Smooth muscle cell (in vitro differentiated cells): ENCODE results near the gene ASXL3. TPM values are rescaled to one million over a fixed set of nuclear protein-coding genes. Genes with fewer than 3 reads are reported as not detected.

ENCODE experiments used
- DNase-seq: peaks from one replicate; lab custom pipeline; 2025; ENCODE audit not compliant: unreplicated experiment; lab: John Stamatoyannopoulos, UW
- H2AFZ ChIP-seq: fragments of 200-600 bp; sonication (generic); 2 replicates; pipeline ENCODE4 v1.6.0; 2016; ENCODE audit warnings: antibody characterized with exemption, low read depth, mild to moderate bottlenecking
- H3F3A ChIP-seq: fragments of 200-600 bp; sonication (generic); 2 replicates; pipeline ENCODE4 v1.6.0; 2017; ENCODE audit warnings: antibody characterized with exemption, low read depth
- H3K27ac ChIP-seq: fragments of 200-600 bp; sonication (generic); 2 replicates; pipeline ENCODE4 v1.5.1; 2016; ENCODE audit warnings: low read depth, mild to moderate bottlenecking
- H3K27me3 ChIP-seq: fragments of 200-600 bp; sonication (generic); 2 replicates; pipeline ENCODE4 v1.6.1; 2016; ENCODE audit warnings: low read depth, mild to moderate bottlenecking
- H3K36me3 ChIP-seq: fragments of 200-600 bp; sonication (generic); 2 replicates; pipeline ENCODE4 v1.5.1; 2016; ENCODE audit warnings: low read depth
- H3K4me1 ChIP-seq: fragments of 200-600 bp; sonication (generic); 2 replicates; pipeline ENCODE4 v1.5.1; 2016; ENCODE audit warnings: low read depth
- H3K4me2 ChIP-seq: fragments of 200-600 bp; sonication (generic); 2 replicates; pipeline ENCODE4 v1.6.0; 2016; ENCODE audit warnings: mild to moderate bottlenecking
- H3K4me3 ChIP-seq: fragments of 200-600 bp; sonication (generic); 2 replicates; pipeline ENCODE4 v1.5.1; 2016; ENCODE audit warnings: mild to moderate bottlenecking
- H3K79me2 ChIP-seq: fragments of 200-600 bp; sonication (generic); 2 replicates; pipeline ENCODE4 v1.6.0; 2016; ENCODE audit warnings: low read depth, mild to moderate bottlenecking
- H3K9ac ChIP-seq: fragments of 200-600 bp; sonication (generic); 2 replicates; pipeline ENCODE4 v1.6.0; 2016; ENCODE audit warnings: low read depth
- H3K9me3 ChIP-seq: fragments of 200-600 bp; sonication (generic); replicated peaks from 2 replicates; pipeline ENCODE4 v1.5.1; 2016; ENCODE audit warnings: low read depth
- H4K20me1 ChIP-seq: fragments of 200-600 bp; sonication (generic); 2 replicates; pipeline ENCODE4 v1.6.0; 2016; ENCODE audit warnings: low read depth
- WGBS: methylation state at CpG from one replicate; pipeline ENCODE4 v1.1.7; 2016; ENCODE audit warnings: low lambda C conversion rate; 5-methylcytosine and 5-hydroxymethylcytosine counted together
- polyA plus RNA-seq: library from polyadenylated mRNA; unstranded; fragments of >200 nt; fragmentation: Nextera tagmentation; extraction: Ambion mirVana; gene quantifications from 2 replicates; pipeline ENCODE4 v1.2.1, GENCODE V29; 2016
- total RNA-seq: library from RNA; depleted of rRNA; stranded (reverse); fragments of >200 nt; gene quantifications from 2 replicates; pipeline ENCODE4 v1.2.3, GENCODE V29; 2014
- TF ChIP-seq, protein P1 (sequence below): fragments of 200-600 bp; sonication (generic); IDR thresholded peaks from 2 replicates; pipeline ENCODE4 v1.5.1; 2017; ENCODE audit warnings: borderline replicate concordance, mild to moderate bottlenecking, antibody characterized with exemption; ENCODE audit not compliant: insufficient read depth, poor library complexity, severe bottlenecking

Gene ASXL3
- total and polyA plus RNA-seq, 2 experiments from 2014 or later, result 1.2 to 5.9 TPM

DNA sequence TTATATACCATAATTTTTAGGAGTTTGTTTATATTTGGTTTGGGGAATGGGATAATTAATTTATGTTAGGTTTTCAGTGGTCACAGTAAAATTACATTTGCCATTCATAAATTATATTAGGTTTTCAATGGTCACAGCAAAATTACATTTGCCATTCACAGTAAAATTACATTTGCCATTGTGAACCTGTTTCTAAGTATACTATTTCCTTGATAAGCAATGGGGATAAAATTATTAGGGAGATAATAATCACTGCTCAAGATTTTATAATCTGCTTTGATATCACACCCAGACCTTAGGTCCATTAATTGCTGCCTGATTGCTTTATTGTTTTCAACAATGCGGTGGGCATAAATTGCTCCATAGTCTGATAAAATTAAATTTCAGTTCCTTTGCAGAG lies 124.6 kb downstream of the ASXL3 start:
- Histone ChIP-seq H2AFZ (no peak overlapping the region), H3K4me2 (no peak overlapping the region), H3K9ac (no peak overlapping the region), H4K20me1 (no peaks in the 10 kb centered on the region), H3K79me2 (no peaks in the 10 kb centered on the region), H3K27ac (no peak overlapping the region), H3K9me3 (no peaks in the 10 kb centered on the region), H3F3A (no peaks in the 10 kb centered on the region), H3K4me1 (no peaks in the 10 kb centered on the region), H3K4me3 (no peak overlapping the region), H3K36me3 (no peaks in the 10 kb centered on the region), H3K27me3 (no peaks in the 10 kb centered on the region)
- no peak for DNase-seq
- 93% methylated on average over 1 of the region's 1 CpG for WGBS
- TF ChIP-seq, protein P1, sequence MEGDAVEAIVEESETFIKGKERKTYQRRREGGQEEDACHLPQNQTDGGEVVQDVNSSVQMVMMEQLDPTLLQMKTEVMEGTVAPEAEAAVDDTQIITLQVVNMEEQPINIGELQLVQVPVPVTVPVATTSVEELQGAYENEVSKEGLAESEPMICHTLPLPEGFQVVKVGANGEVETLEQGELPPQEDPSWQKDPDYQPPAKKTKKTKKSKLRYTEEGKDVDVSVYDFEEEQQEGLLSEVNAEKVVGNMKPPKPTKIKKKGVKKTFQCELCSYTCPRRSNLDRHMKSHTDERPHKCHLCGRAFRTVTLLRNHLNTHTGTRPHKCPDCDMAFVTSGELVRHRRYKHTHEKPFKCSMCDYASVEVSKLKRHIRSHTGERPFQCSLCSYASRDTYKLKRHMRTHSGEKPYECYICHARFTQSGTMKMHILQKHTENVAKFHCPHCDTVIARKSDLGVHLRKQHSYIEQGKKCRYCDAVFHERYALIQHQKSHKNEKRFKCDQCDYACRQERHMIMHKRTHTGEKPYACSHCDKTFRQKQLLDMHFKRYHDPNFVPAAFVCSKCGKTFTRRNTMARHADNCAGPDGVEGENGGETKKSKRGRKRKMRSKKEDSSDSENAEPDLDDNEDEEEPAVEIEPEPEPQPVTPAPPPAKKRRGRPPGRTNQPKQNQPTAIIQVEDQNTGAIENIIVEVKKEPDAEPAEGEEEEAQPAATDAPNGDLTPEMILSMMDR, result no peak

DNA sequence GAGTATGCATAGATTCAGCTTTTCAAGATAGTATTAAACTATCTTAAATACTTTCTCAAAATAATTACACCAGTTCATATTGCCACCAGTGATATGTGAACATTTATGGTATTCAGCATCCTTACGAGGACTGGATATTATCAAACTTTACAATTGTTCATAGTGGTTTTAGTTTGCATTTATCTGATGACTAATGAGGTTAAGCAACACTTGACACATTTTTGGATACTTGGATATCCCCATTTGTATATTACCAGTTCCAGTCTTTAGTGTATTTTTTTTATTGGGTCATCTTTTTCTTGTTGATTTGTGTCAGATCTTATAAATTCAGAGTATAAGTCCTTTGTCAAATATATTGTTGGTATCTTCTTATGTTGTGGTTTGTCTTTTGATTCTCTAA lies 128.4 kb downstream of the ASXL3 start:
- no peaks in the 10 kb centered on the region for H3K9me3 ChIP-seq
- no peak for DNase-seq
- 24% methylated on average over 1 of the region's 1 CpG for WGBS
- H2AFZ ChIP-seq, result no peak overlapping the region
- H3K4me2 ChIP-seq, result no peak overlapping the region
- no peaks in the 10 kb centered on the region for H3K27me3 ChIP-seq
- H3K79me2 ChIP-seq, result no peaks in the 10 kb centered on the region
- no peaks in the 10 kb centered on the region for H4K20me1 ChIP-seq
- H3K27ac ChIP-seq, result no peak overlapping the region
- no peaks in the 10 kb centered on the region for H3K4me1 ChIP-seq
- TF ChIP-seq, protein P1, result no peak
- H3F3A ChIP-seq, result no peaks in the 10 kb centered on the region
- H3K4me3 ChIP-seq, result no peak overlapping the region
- H3K36me3 ChIP-seq, result no peaks in the 10 kb centered on the region
- H3K9ac ChIP-seq, result no peak overlapping the region

DNA sequence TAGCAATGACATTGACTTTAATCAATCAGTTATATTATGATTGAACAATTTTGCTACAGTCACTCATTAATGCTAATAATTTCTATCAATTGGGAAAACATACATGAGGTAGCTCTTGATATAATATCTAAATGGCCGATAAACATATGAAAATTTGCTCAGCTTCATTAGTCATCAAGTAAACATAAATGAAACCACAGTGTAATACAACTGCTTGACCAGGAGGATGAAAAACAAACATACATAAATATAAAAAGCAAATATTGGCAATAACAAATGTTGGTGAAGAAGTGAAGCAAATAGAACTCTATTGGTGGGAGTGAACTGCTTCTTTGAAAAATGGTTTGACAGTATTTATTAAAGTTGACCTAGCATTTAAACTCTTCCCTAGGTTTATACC lies 130.9 kb downstream of the ASXL3 start:
- no peaks in the 10 kb centered on the region for H3K9me3 ChIP-seq
- no peaks in the 10 kb centered on the region for H4K20me1 ChIP-seq
- H3K27ac ChIP-seq, result no peak overlapping the region
- WGBS, result 95% methylated on average over 1 of the region's 1 CpG
- no peak for DNase-seq
- no peak overlapping the region for H2AFZ ChIP-seq
- H3K4me3 ChIP-seq, result no peak overlapping the region
- TF ChIP-seq, protein P1, result no peak
- H3F3A ChIP-seq, result no peaks in the 10 kb centered on the region
- H3K4me2 ChIP-seq, result no peak overlapping the region
- no peaks in the 10 kb centered on the region for H3K27me3 ChIP-seq
- H3K79me2 ChIP-seq, result no peaks in the 10 kb centered on the region
- H3K4me1 ChIP-seq, result no peaks in the 10 kb centered on the region
- no peaks in the 10 kb centered on the region for H3K36me3 ChIP-seq
- no peak overlapping the region for H3K9ac ChIP-seq

DNA sequence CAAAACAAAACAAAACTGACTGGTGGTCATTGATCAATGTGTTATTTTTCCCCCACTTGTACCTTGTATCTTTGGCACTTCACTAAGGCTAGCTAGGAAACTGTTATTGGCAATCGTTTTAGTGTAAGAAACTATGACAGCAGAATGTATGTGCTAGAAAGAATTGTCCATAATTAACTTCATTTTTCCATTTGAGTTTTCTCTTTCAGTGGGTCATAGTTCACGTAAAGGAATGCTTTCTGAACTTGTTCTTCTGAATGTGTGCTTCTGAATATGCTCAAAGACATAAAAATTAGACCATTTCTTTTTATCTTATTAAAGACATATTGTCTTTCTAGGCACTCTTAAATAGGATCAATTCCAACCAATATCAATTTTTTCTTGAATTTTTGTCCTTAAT lies 132.2 kb downstream of the ASXL3 start:
- TF ChIP-seq, protein P1, result no peak
- 94% methylated on average over 2 of the region's 2 CpGs for WGBS
- Histone ChIP-seq H3K9ac (no peak overlapping the region), H3K27me3 (no peaks in the 10 kb centered on the region), H3K27ac (no peak overlapping the region), H3K4me2 (no peak overlapping the region), H2AFZ (no peak overlapping the region), H3K9me3 (no peaks in the 10 kb centered on the region), H3K4me3 (no peak overlapping the region), H3K79me2 (no peaks in the 10 kb centered on the region), H3K4me1 (no peaks in the 10 kb centered on the region), H4K20me1 (no peaks in the 10 kb centered on the region), H3F3A (no peaks in the 10 kb centered on the region), H3K36me3 (no peaks in the 10 kb centered on the region)
- no peak for DNase-seq
